Stimulated activated CD8-positive, alpha-beta memory T cell treated with anti-CD3 and anti-CD28 coated beads, Interleukin-7, amount 100 ng/mL, for 24 hours (primary cell): Measurements from ENCODE around the gene MYOZ1.
"Not testable (repeated sequence)": the region's sequence is repeated elsewhere in the genome, so short reads cannot be mapped to it uniquely, and the experiment has no call there.

Experiments used
- DNase-seq: peaks from one replicate; pipeline ENCODE4 v3.0.0-alpha.2; 2020; ENCODE audit warnings: low read depth

MYOZ1 gene

GRCh38 chr10:73647211-73647874 is 6.1 kb upstream of the MYOZ1 start:
- no peak for DNase-seq

- DNase-seq: no peak
Observed at GRCh38 chr10:73646598-73647041, 5.3 kb upstream of the MYOZ1 start.

DNA sequence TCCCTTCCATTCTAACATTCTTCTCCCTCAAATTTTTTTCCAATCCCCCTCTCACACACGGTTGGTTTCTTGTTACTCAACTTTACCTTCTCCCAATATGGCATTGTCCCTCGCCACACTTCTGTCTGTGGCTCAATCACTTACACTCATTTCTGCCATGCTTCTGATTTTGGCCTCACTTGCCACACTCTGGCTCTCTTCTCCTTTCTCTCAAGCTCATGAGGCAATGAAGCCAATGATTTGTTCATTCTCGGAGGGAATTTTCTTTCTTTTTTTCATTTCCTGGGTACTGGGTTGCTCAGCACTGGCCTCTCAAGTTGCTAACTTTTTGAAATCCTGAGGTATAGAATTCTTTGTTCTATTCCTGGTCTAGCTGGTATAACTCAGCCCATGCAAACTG is 4.0 kb upstream of the MYOZ1 start:
- no peak for DNase-seq

- no peak for DNase-seq
Observed at GRCh38 chr10:73644767-73645166, 3.5 kb upstream of the MYOZ1 start.

GRCh38 chr10:73644015-73644743 is 2.9 kb upstream of the MYOZ1 start:
- DNase-seq: no peak

- no peak for DNase-seq
Observed at GRCh38 chr10:73643362-73643761, 2.1 kb upstream of the MYOZ1 start.

GRCh38 chr10:73639286-73639685 is 2.0 kb downstream of the MYOZ1 start:
- DNase-seq: no peak

DNA sequence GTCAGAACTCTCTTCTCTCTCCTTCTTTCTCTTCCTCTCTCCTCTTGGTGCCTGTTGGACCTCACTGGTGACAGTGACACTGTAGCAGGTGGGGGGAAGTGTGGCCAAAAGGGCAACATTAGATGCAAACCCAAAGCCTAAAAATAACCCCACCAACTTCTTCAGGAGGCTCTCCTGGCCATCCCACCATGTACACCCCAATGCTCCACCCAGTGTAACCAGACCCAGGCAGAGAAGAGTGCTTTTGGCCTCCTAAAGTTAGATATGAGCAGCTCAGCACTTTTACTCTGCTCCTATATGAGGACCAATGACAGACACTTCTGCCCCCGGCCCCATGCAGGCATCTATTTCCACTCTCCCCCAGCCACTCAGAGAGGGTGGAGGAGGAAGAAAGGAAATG is 5.5 kb downstream of the MYOZ1 start:
- no peak for DNase-seq

GRCh38 chr10:73634421-73634820 is 6.9 kb downstream of the MYOZ1 start:
- no peak for DNase-seq

DNA sequence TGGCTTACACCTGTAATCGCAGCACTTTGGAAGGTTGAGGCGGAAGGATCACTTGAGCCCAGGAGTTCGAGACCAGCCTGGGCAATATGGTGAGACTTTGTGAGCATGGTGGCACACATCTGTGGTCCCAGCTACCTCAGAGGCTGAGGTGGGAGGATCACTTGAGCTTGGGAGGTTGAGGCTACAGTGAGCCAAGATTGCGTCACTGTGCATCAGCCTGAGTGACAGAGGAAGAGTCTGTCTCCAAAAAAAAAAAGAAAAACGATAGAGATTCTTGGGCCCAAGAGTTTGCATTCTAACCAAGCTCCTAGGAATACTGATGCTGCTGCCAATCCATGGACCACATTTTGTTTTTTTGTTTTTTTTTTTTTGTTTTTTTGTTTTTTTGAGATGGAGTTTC is 12.1 kb downstream of the MYOZ1 start:
- DNase-seq: no peak

DNA sequence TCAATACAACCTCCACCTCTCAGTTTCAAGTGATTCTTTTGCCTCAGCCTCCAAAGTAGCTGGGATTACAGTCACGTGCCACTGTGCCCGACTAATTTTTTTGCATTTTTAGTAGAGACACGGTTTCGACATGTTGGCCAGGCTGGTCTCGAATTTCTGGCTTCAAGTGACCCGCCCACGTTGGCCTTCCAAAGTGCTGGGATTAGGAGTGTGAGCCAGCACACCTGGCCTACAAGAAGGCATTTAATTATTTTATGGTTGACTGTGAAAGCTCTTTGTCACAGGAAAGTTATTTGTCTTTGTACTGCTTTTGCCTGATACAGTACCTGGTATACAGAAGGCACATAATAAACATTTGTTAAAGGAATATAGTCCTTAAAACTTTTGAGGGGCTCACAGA is 12.9 kb downstream of the MYOZ1 start:
- no peak for DNase-seq

DNA sequence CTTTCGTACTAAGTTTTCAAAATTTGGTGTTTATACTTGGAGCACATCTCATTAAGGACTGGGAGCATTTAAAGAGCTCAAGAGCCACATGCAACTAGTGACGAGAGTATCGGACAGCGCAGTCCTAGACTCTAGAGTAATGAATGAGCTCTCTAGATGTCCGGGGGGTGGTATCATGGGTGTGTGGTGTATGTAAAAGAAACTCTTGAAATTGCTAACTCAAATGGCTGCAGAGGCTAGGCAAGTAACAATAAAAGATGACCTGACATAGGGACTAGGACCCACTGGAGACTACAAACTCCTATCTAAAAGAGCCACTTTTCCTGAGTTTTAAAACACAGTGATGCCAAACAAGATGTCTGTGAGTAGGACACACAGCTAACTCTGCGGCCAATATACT is 14.0 kb downstream of the MYOZ1 start:
- no peak for DNase-seq

GRCh38 chr10:73625884-73626752 is 15.2 kb downstream of the MYOZ1 start:
- peak; percentile 83 for DNase-seq

GRCh38 chr10:73625004-73625883 is 16.0 kb downstream of the MYOZ1 start:
- DNase-seq: peak; percentile 12

GRCh38 chr10:73623056-73623455 is 18.2 kb downstream of the MYOZ1 start:
- DNase-seq: no peak

GRCh38 chr10:73620974-73621373 is 20.3 kb downstream of the MYOZ1 start:
- not testable (repeated sequence) for DNase-seq

DNA sequence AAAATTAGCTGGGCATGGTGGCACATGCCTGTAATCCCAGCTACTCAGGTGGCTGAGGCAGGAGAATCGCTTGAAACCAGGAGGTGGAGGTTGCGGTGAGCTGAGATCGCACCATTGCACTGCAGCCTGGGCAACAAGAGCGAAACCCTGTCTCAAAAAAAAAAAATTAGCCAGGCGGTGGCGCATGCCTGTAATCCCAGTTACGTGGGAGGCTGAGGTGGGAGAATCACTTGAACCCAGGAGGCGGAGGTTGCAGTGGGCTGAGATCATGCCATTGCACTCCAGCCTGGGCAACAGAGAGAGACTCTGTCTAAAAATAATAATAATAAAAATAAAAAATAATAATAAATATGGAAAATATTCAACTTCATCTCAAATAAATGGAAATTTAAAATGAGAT is 24.1 kb downstream of the MYOZ1 start:
- not testable (repeated sequence) for DNase-seq

DNA sequence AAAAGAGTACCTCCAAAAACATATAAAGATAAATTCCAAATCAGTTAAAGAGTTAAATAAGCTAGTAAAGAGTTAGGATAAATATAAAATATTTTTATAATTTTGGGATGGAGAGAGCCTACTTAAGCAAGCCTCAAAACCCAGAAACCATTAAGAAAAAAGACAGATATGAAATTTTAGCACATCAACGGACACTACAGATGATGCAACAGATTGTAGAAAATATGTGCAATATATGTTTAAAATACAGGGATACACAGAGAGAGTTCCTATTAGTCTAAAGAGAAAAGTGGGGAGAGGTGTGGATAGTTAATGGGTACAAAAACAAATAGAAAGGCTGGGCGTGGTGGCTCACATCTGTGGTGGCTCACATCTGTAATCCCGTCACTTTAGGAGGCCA is 26.6 kb downstream of the MYOZ1 start:
- DNase-seq: no peak

DNA sequence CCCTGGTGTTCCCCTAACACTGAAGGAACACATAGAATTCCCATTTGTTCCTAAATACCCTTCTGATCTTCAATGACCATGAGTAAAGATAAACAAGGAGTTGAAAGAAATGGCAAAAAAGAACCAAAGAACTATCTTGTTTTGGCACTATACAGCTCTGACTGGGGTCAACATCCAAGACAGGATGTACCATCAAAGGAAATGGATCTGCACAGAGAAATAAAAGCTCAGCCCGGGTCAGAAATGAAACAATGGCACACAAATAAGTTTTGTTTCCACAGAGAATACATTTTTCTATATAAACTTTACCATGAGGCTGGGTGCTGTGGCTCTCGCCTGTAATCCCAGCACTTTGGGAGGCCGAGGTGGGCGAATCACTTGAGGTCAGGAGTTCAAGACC is 32.2 kb downstream of the MYOZ1 start:
- no peak for DNase-seq

- DNase-seq: no peak
Observed at GRCh38 chr10:73601486-73601921, 39.8 kb downstream of the MYOZ1 start.

DNA sequence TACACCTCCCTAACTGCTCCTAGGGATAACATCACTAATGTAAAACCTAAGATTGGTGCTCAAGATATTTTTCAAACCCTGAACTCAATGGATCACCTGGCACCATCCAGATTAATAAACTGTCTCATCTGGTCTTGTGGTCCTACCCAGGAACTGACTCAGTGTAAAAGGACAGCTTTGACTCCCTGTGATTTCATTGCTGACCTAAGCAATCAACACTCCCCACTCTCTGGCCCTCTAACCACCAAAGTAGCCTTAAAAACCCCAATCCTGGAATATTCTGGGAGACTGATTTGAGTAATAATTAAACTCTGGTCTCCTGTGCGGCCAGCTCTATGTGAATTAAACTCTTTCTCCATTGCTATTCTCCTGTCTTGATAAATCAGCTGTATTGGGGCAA is 43.9 kb downstream of the MYOZ1 start:
- DNase-seq: no peak

DNA sequence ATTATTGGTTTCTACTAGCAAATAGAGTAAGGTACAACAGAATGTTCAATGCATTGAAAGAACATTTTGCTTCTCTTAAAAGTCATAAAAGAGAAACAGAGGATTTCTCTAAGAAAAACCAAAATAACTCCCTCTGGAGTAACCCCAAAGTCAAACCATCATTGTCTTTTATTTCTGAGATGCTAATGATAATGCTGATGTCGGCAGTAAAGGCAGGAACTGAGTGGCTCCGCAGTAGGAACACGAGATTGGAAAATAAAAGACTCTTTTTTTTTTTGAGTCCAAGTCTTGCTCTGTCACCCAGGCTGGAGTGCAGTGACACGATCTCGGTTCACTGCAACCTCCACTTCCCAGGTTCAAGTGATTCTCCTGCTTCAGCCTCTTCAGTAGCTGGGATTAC is 47.5 kb downstream of the MYOZ1 start:
- DNase-seq: no peak
